ENCODE results near the gene CFAP126. TPM values are rescaled to one million over a fixed set of nuclear protein-coding genes. Genes with fewer than 3 reads are reported as not detected.
"Not testable (repeated sequence)": the region's sequence is repeated elsewhere in the genome, so short reads cannot be mapped to it uniquely, and the experiment has no call there.

Gene CFAP126
- total RNA-seq, 6 experiments from 2014 or later = not detected

- DNase-seq = no peak
- H3K4me3 Mint-ChIP-seq = no peak overlapping the region
- no peaks in the 10 kb centered on the region; the same call in 1 of the 2 replicates for H3K27me3 Mint-ChIP-seq (ENCODE audit: insufficient read depth)
- no peaks in the 10 kb centered on the region for H3K4me1 Mint-ChIP-seq (ENCODE audit: low read depth)
- H3K9me3 Mint-ChIP-seq = no peaks in the 10 kb centered on the region
- TF ChIP-seq CTCF (IDR thresholded peaks at IDR 0.05) = no peak
- H3K27ac Mint-ChIP-seq = no peak overlapping the region
- H3K36me3 Mint-ChIP-seq (ENCODE audit: low read depth) = peaks cover 4% of the 10 kb centered on the region; the same call in 1 of the 2 replicates
Observed at GRCh38 chr1:161324020-161324419, 43.7 kb downstream of the CFAP126 start.

GRCh38 chr1:161315841-161316674 lies 51.6 kb downstream of the CFAP126 start:
- not testable (repeated sequence) for H3K9me3 Mint-ChIP-seq; DNase-seq; H3K27ac Mint-ChIP-seq; H3K27me3 Mint-ChIP-seq (ENCODE audit: insufficient read depth); H3K36me3 Mint-ChIP-seq (ENCODE audit: low read depth)
- H3K4me1 Mint-ChIP-seq (ENCODE audit: low read depth) = peaks cover 27% of the 10 kb centered on the region
- H3K4me3 Mint-ChIP-seq = peak overlapping the region; percentile 98

Other genes starting within 250 kb of the CFAP126 start
- gene PFDN2, start 249.8 kb downstream of the CFAP126 start, total RNA-seq (2021; fragmentation: NEBNext Ultra II Directional; extraction: Animal tissue kit (Norgen Biotek cat#: 25700)) = 100 to 1,000 TPM in 2 of 6 experiments, 10 to 100 TPM in 4; 77.4 to 114 (median 92.8) TPM
- 10 to 100 TPM; 26.2 to 35.1 (median 32.5) TPM for gene NIT1, start 249.8 kb downstream of the CFAP126 start, total RNA-seq (2021; fragmentation: NEBNext Ultra II Directional; extraction: Animal tissue kit (Norgen Biotek cat#: 25700))
- 10 to 100 TPM; 29.8 to 39.2 (median 36.0) TPM for gene DEDD, start 235.2 kb downstream of the CFAP126 start, total RNA-seq (2021; fragmentation: NEBNext Ultra II Directional; extraction: Animal tissue kit (Norgen Biotek cat#: 25700))
- gene UFC1, start 213.9 kb downstream of the CFAP126 start, total RNA-seq (2021; fragmentation: NEBNext Ultra II Directional; extraction: Animal tissue kit (Norgen Biotek cat#: 25700)) = 10 to 100 TPM; 83.8 to 92.6 (median 85.1) TPM
- 10 to 100 TPM; 16.6 to 18.9 (median 17.2) TPM for gene USP21, start 208.4 kb downstream of the CFAP126 start, total RNA-seq (2021; fragmentation: NEBNext Ultra II Directional; extraction: Animal tissue kit (Norgen Biotek cat#: 25700))
- gene PPOX, start 201.4 kb downstream of the CFAP126 start, total RNA-seq (2021; fragmentation: NEBNext Ultra II Directional; extraction: Animal tissue kit (Norgen Biotek cat#: 25700)) = 10 to 100 TPM; 11.8 to 15.2 (median 13.5) TPM
- 10 to 100 TPM; 31.0 to 38.2 (median 35.4) TPM for gene B4GALT3, start 190.4 kb downstream of the CFAP126 start, total RNA-seq (2021; fragmentation: NEBNext Ultra II Directional; extraction: Animal tissue kit (Norgen Biotek cat#: 25700))
- 1 to 10 TPM; 3.4 to 8.3 (median 6.5) TPM for gene ADAMTS4, start 168.8 kb downstream of the CFAP126 start, total RNA-seq (2021; fragmentation: NEBNext Ultra II Directional; extraction: Animal tissue kit (Norgen Biotek cat#: 25700))
- gene NDUFS2, start 165.5 kb downstream of the CFAP126 start, total RNA-seq (2021; fragmentation: NEBNext Ultra II Directional; extraction: Animal tissue kit (Norgen Biotek cat#: 25700)) = 10 to 100 TPM; 81.5 to 90.8 (median 85.8) TPM
- gene FCER1G, start 152.6 kb downstream of the CFAP126 start, total RNA-seq (2021; fragmentation: NEBNext Ultra II Directional; extraction: Animal tissue kit (Norgen Biotek cat#: 25700)) = 1 to 10 TPM in 1 of 6 experiments, under 1 TPM in 4, not detected in 1; 0.33 to 1.0 (median 0.53) TPM
- not detected for gene APOA2, start 144.2 kb downstream of the CFAP126 start, total RNA-seq (2021; fragmentation: NEBNext Ultra II Directional; extraction: Animal tissue kit (Norgen Biotek cat#: 25700))
- gene TOMM40L, start 141.8 kb downstream of the CFAP126 start, total RNA-seq (2021; fragmentation: NEBNext Ultra II Directional; extraction: Animal tissue kit (Norgen Biotek cat#: 25700)) = 10 to 100 TPM in 5 of 6 experiments, 1 to 10 TPM in 1; 9.8 to 13.6 (median 10.6) TPM
- not detected for gene NR1I3, start 129.7 kb downstream of the CFAP126 start, total RNA-seq (2021; fragmentation: NEBNext Ultra II Directional; extraction: Animal tissue kit (Norgen Biotek cat#: 25700))
- gene PCP4L1, start 109.1 kb downstream of the CFAP126 start, total RNA-seq (2021; fragmentation: NEBNext Ultra II Directional; extraction: Animal tissue kit (Norgen Biotek cat#: 25700)) = not detected
- 1 to 10 TPM in 1 of 6 experiments, under 1 TPM in 5; 0.28 to 1.1 (median 0.64) TPM for gene MPZ, start 57.9 kb downstream of the CFAP126 start, total RNA-seq (2021; fragmentation: NEBNext Ultra II Directional; extraction: Animal tissue kit (Norgen Biotek cat#: 25700))
- gene SDHC, start 53.5 kb downstream of the CFAP126 start, total RNA-seq (2021; fragmentation: NEBNext Ultra II Directional; extraction: Animal tissue kit (Norgen Biotek cat#: 25700)) = 100 to 1,000 TPM; 237 to 285 (median 247) TPM
- under 1 TPM; 0.12 to 0.57 (median 0.29) TPM for gene FCGR2A, start 137.6 kb upstream of the CFAP126 start, total RNA-seq (2021; fragmentation: NEBNext Ultra II Directional; extraction: Animal tissue kit (Norgen Biotek cat#: 25700))
- under 1 TPM; 0.10 to 0.45 (median 0.19) TPM for gene HSPA6, start 156.7 kb upstream of the CFAP126 start, total RNA-seq (2021; fragmentation: NEBNext Ultra II Directional; extraction: Animal tissue kit (Norgen Biotek cat#: 25700))
- not detected for gene FCGR3A, start 181.9 kb upstream of the CFAP126 start, total RNA-seq (2021; fragmentation: NEBNext Ultra II Directional; extraction: Animal tissue kit (Norgen Biotek cat#: 25700))

All from HFFc6 (cell line).